GM12874 (cell line): ENCODE data around the gene TERB1.

Experiments
- TF ChIP-seq, protein P1 (sequence below): IDR thresholded peaks from 2 replicates; pipeline ENCODE4 v1.5.1; 2011; ENCODE audit warnings: low read depth, mild to moderate bottlenecking, control low read depth, low read length, moderate library complexity; ENCODE audit not compliant: insufficient read depth

The TERB1 gene

GRCh38 chr16:66846831-66847230, 45.4 kb upstream of the TERB1 start:
- TF ChIP-seq, protein P1, sequence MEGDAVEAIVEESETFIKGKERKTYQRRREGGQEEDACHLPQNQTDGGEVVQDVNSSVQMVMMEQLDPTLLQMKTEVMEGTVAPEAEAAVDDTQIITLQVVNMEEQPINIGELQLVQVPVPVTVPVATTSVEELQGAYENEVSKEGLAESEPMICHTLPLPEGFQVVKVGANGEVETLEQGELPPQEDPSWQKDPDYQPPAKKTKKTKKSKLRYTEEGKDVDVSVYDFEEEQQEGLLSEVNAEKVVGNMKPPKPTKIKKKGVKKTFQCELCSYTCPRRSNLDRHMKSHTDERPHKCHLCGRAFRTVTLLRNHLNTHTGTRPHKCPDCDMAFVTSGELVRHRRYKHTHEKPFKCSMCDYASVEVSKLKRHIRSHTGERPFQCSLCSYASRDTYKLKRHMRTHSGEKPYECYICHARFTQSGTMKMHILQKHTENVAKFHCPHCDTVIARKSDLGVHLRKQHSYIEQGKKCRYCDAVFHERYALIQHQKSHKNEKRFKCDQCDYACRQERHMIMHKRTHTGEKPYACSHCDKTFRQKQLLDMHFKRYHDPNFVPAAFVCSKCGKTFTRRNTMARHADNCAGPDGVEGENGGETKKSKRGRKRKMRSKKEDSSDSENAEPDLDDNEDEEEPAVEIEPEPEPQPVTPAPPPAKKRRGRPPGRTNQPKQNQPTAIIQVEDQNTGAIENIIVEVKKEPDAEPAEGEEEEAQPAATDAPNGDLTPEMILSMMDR, result no peak

- TF ChIP-seq, protein P1, result no peak
Measured at GRCh38 chr16:66846266-66846665, 44.9 kb upstream of the TERB1 start.

- TF ChIP-seq, protein P1, result no peak
Measured at GRCh38 chr16:66845791-66846221, 44.4 kb upstream of the TERB1 start.

- TF ChIP-seq, protein P1, result no peak
Measured at GRCh38 chr16:66845080-66845410, 43.7 kb upstream of the TERB1 start.

DNA sequence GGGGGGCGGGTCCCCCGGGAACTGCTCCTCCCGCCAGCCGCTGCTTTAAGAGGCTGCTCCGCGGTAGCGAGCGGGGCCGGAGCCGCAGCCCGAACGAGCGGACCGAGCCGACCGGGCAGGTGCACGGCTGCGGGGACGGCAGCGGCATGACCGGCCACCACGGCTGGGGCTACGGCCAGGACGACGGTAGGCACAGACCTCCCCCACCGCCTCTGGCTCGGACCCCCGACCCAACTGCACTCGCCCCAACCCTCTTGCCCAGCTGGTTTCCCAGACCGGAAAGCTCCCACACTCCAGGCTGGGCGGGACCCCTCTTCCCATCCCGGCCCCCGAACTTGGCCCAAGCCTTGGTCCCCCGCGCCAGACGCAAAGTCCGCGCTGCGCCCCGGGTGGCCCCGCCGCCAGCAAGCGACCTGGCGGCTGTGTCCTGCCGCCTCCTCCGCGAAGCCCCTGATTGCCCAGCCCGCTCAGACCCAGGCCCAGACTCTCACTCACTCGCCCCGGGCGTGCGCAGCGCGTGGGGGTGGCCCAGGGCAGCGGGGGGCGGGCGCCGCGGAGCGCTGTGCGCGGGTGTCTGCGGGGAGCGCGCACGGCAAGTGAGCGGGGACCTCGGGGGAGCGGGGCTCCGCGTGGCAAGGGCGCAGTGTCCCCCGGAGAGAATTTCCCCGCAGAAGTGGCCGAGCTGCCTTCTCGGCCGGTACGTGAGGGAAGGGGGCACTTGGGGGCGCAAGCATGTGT, 43.1 kb upstream of the TERB1 start, which contains the start of gene CA7:
Gene CA7 (plus strand): TSS at position 73 of the 738 bp plus-strand sequence. CDS start 74 bp downstream, at position 147.
- TF ChIP-seq, protein P1, result no peak

- TF ChIP-seq, protein P1, result no peak
Measured at GRCh38 chr16:66844009-66844341, 42.6 kb upstream of the TERB1 start.

GRCh38 chr16:66843191-66843590, 41.8 kb upstream of the TERB1 start:
- TF ChIP-seq, protein P1, result no peak
